ENCODE measurements around the gene GUCY2F.

DNA sequence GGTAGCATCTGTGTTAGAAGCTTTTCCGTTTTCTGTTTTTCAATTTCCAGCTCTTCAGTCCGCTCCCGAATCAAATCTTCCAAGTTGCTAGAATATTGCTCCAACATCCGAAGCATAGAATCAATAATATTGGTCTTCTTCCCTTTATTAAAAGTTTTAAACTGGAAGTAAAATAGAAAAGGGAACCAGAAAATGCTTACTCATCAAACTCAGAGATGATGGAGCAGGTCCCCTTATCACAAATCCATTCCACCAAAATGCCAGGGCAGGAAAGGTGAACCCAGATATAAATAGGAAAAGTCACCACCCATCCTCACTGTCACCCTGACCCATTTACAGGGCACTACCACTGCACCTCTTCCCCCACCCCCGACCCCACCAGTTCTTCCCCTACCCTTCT lies 89.0 kb downstream of the GUCY2F start:
- TF ChIP-seq POLR2A (IDR thresholded peaks at IDR 0.05; ENCODE audit: low read depth, low read length) = no peak
- no peak for TF ChIP-seq POLR2AphosphoS5 (IDR thresholded peaks at IDR 0.05; ENCODE audit: low read depth, low read length)
- no peak for TF ChIP-seq TAF1 (IDR thresholded peaks at IDR 0.05; ENCODE audit: low read depth, low read length)
- TF ChIP-seq POU2F2 (IDR thresholded peaks at IDR 0.05; ENCODE audit: low read depth, low read length) = no peak
